H1 (cell line): ENCODE measurements around the gene TMEM131L. TPM values are rescaled to one million over a fixed set of nuclear protein-coding genes. Genes with fewer than 3 reads are reported as not detected.

Experiments
- BRCA1 ChIP-seq: IDR thresholded peaks from 2 replicates; pipeline ENCODE4 v1.6.1; 2012; ENCODE audit warnings: low read depth, low read length, improper control_type of control experiment
- CHD2 ChIP-seq: IDR thresholded peaks from 2 replicates; pipeline ENCODE4 v1.6.1; 2012; ENCODE audit warnings: low read length, improper control_type of control experiment
- CTCF ChIP-seq, 3 experiments: IDR thresholded peaks; 1 replicate in 2 of 3; 2 replicates in 1 of 3; pipeline versions ENCODE4 v1.5.1 to v1.6.1; 2011; ENCODE audit warnings: low read length in 3 of 3, mild to moderate bottlenecking in 3 of 3, inconsistent platforms in 2 of 3, low read depth in 1 of 3, moderate library complexity in 1 of 3; ENCODE audit not compliant: insufficient read depth in 1 of 3; ENCODE audit errors: control extremely low read depth in 1 of 3
- FOSL1 ChIP-seq: IDR thresholded peaks from 2 replicates; pipeline ENCODE4 v1.6.1; 2011; ENCODE audit warnings: mild to moderate bottlenecking, low read depth, low read length, moderate library complexity; ENCODE audit not compliant: insufficient read depth
- KDM4A ChIP-seq: IDR thresholded peaks from one replicate; pipeline ENCODE4 v1.7.1; 2012; ENCODE audit warnings: low read depth, mild to moderate bottlenecking, moderate library complexity, low read length, inconsistent platforms; ENCODE audit not compliant: severe bottlenecking
- SAP30 ChIP-seq: fragments of 300-600 bp; sonication (generic); IDR thresholded peaks from 2 replicates; pipeline ENCODE4 v1.7.1; 2012; ENCODE audit warnings: low read length, moderate library complexity, mild to moderate bottlenecking, inconsistent platforms; ENCODE audit not compliant: insufficient read depth, insufficient replicate concordance
- SIRT6 ChIP-seq: IDR thresholded peaks from one replicate; pipeline ENCODE4 v1.7.1; 2012; ENCODE audit warnings: low read length, inconsistent platforms
- TAF7 ChIP-seq: optimal IDR thresholded peaks from 2 replicates; pipeline ENCODE3; 2011; ENCODE audit warnings: low read depth, mild to moderate bottlenecking, inconsistent platforms, low read length, moderate library complexity, borderline replicate concordance
- polyA plus RNA-seq, 7 experiments: library from polyadenylated mRNA; depleted of rRNA in 3 of 7; stranded (reverse) in 5 of 7; unstranded in 2 of 7; fragments of >200 nt in 5 of 7; fragments of 200-250 nt in 2 of 7; gene quantifications; 1 replicate in 5 of 7; 2 replicates in 1 of 7; 4 replicates in 1 of 7; pipeline versions ENCODE4 v1.2.1 to v1.2.3, GENCODE V29; 2011 to 2013; ENCODE audit warnings: missing spikeins in 2 of 7, mixed read lengths in 2 of 7
- total RNA-seq: library from RNA; stranded (reverse); fragmentation: NEBNext Ultra II Directional; extraction: Animal tissue kit (Norgen Biotek cat#: 25700); gene quantifications from 2 replicates; pipeline ENCODE4 v1.2.1, GENCODE V29; 2021
- TF ChIP-seq, protein P1 (sequence below): fragments of 300-600 bp; sonication (generic); IDR thresholded peaks from 2 replicates; pipeline ENCODE4 v1.7.1; 2012; ENCODE audit warnings: low read length, moderate library complexity, mild to moderate bottlenecking, inconsistent platforms; ENCODE audit not compliant: insufficient replicate concordance

The TMEM131L gene
- total and polyA plus RNA-seq, 2 of the 8 experiments (the other 6 are each of a cell fraction or from before 2014, with no cell fraction given) = 14.3 to 26.1 TPM

GRCh38 chr4:153523941-153524386 is 57.8 kb downstream of the TMEM131L start (continued):
- TF ChIP-seq CTCF (IDR thresholded peaks at IDR 0.05; ENCODE audit: control extremely low read depth in 1 of 3, insufficient read depth in 1 of 3, low read depth in 1 of 3, low read length in 3 of 3) = no peak
- TF ChIP-seq SIRT6 = no peak
- TF ChIP-seq, protein P1, sequence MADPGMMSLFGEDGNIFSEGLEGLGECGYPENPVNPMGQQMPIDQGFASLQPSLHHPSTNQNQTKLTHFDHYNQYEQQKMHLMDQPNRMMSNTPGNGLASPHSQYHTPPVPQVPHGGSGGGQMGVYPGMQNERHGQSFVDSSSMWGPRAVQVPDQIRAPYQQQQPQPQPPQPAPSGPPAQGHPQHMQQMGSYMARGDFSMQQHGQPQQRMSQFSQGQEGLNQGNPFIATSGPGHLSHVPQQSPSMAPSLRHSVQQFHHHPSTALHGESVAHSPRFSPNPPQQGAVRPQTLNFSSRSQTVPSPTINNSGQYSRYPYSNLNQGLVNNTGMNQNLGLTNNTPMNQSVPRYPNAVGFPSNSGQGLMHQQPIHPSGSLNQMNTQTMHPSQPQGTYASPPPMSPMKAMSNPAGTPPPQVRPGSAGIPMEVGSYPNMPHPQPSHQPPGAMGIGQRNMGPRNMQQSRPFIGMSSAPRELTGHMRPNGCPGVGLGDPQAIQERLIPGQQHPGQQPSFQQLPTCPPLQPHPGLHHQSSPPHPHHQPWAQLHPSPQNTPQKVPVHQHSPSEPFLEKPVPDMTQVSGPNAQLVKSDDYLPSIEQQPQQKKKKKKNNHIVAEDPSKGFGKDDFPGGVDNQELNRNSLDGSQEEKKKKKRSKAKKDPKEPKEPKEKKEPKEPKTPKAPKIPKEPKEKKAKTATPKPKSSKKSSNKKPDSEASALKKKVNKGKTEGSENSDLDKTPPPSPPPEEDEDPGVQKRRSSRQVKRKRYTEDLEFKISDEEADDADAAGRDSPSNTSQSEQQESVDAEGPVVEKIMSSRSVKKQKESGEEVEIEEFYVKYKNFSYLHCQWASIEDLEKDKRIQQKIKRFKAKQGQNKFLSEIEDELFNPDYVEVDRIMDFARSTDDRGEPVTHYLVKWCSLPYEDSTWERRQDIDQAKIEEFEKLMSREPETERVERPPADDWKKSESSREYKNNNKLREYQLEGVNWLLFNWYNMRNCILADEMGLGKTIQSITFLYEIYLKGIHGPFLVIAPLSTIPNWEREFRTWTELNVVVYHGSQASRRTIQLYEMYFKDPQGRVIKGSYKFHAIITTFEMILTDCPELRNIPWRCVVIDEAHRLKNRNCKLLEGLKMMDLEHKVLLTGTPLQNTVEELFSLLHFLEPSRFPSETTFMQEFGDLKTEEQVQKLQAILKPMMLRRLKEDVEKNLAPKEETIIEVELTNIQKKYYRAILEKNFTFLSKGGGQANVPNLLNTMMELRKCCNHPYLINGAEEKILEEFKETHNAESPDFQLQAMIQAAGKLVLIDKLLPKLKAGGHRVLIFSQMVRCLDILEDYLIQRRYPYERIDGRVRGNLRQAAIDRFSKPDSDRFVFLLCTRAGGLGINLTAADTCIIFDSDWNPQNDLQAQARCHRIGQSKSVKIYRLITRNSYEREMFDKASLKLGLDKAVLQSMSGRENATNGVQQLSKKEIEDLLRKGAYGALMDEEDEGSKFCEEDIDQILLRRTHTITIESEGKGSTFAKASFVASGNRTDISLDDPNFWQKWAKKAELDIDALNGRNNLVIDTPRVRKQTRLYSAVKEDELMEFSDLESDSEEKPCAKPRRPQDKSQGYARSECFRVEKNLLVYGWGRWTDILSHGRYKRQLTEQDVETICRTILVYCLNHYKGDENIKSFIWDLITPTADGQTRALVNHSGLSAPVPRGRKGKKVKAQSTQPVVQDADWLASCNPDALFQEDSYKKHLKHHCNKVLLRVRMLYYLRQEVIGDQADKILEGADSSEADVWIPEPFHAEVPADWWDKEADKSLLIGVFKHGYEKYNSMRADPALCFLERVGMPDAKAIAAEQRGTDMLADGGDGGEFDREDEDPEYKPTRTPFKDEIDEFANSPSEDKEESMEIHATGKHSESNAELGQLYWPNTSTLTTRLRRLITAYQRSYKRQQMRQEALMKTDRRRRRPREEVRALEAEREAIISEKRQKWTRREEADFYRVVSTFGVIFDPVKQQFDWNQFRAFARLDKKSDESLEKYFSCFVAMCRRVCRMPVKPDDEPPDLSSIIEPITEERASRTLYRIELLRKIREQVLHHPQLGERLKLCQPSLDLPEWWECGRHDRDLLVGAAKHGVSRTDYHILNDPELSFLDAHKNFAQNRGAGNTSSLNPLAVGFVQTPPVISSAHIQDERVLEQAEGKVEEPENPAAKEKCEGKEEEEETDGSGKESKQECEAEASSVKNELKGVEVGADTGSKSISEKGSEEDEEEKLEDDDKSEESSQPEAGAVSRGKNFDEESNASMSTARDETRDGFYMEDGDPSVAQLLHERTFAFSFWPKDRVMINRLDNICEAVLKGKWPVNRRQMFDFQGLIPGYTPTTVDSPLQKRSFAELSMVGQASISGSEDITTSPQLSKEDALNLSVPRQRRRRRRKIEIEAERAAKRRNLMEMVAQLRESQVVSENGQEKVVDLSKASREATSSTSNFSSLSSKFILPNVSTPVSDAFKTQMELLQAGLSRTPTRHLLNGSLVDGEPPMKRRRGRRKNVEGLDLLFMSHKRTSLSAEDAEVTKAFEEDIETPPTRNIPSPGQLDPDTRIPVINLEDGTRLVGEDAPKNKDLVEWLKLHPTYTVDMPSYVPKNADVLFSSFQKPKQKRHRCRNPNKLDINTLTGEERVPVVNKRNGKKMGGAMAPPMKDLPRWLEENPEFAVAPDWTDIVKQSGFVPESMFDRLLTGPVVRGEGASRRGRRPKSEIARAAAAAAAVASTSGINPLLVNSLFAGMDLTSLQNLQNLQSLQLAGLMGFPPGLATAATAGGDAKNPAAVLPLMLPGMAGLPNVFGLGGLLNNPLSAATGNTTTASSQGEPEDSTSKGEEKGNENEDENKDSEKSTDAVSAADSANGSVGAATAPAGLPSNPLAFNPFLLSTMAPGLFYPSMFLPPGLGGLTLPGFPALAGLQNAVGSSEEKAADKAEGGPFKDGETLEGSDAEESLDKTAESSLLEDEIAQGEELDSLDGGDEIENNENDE = no peak
- TF ChIP-seq BRCA1 = no peak
- TF ChIP-seq CHD2 = no peak
- no peak for TF ChIP-seq FOSL1
- no peak for TF ChIP-seq KDM4A
- no peak for TF ChIP-seq TAF7
- TF ChIP-seq SAP30 = no peak
